Activated CD8-positive, alpha-beta memory T cell treated with anti-CD3 and anti-CD28 coated beads, Interleukin-2, amount 50 U/mL, for 1 hour (primary cell): ENCODE results near the gene FGF2.
"Not testable (repeated sequence)": the region's sequence is repeated elsewhere in the genome, so short reads cannot be mapped to it uniquely, and the experiment has no call there.

Experiments
- DNase-seq: peaks from one replicate; pipeline ENCODE4 v3.0.0-alpha.2; 2020; ENCODE audit errors: extremely low read depth

The FGF2 gene

DNA sequence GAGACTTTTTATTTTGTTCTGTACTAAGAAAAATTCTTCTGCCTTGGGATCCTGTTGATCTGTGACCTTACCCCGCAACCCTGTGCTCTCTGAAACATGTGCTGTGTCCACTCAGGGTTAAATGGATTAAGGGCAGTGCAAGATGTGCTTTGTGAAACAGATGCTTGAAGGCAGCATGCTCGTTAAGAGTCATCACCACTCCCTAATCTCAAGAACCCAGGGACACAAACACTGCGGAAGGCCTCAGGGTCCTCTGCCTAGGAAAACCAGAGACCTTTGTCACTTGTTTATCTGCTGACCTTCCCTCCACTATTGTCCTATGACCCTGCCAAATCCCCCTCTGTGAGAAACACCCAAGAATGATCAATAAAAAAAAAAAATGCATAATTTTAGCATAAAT, 13.8 kb upstream of the FGF2 start:
- DNase-seq, result not testable (repeated sequence)

DNA sequence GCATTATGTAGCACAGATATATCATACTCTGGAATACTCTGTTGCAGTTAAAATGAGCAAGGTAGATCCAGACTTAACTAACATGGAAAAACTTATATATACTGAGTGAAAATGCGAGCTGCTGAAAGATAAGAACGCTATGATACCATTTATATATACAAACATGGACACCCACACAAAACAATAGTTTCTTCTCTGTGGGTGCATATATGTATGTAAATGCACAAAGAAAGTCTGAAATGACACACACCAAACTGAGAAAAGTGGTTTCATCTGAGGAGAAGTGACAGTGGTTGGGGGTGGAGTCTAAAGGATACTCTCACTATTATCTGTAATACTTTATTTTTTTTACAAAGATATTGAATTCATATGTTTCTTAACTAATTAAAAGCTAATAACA, 12.2 kb upstream of the FGF2 start:
- no peak for DNase-seq

DNA sequence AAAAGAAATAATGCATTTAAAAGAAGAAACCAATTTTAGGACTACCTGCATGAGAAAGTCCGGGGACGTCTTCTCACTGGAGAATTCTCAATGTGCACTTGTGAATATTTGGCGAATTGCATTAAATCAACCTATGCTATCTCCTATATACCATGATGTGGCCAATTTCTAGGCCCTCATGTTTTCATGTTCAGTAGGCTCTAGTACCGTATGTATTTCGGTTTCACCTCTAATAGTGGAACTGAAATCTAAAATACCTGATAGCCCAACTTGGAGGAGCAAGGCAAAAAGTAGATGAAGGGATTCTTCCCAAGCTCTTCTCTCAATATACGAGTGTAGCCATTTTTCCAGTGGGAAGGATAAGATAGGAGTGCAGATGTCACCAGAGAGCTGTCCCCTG, 11.4 kb upstream of the FGF2 start:
- no peak for DNase-seq

DNA sequence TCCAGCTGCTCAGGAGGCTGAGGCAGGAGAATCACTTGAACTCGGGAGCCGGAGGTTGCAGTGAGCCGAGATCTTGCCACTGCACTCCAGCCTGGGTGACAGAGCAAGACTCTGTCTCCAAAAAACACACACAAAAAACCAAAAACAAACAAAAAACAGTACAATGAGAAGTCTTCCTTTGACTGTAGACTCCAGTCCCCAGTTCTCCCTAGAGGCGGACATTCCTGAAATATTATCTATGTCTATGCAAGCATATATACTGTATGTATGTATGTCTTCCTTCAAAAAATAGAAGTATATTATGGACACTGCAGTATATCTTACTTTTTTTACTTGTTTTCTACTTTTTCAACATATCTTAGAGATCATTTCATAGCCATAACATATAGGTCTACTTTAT, 10.2 kb upstream of the FGF2 start:
- DNase-seq, result no peak

DNA sequence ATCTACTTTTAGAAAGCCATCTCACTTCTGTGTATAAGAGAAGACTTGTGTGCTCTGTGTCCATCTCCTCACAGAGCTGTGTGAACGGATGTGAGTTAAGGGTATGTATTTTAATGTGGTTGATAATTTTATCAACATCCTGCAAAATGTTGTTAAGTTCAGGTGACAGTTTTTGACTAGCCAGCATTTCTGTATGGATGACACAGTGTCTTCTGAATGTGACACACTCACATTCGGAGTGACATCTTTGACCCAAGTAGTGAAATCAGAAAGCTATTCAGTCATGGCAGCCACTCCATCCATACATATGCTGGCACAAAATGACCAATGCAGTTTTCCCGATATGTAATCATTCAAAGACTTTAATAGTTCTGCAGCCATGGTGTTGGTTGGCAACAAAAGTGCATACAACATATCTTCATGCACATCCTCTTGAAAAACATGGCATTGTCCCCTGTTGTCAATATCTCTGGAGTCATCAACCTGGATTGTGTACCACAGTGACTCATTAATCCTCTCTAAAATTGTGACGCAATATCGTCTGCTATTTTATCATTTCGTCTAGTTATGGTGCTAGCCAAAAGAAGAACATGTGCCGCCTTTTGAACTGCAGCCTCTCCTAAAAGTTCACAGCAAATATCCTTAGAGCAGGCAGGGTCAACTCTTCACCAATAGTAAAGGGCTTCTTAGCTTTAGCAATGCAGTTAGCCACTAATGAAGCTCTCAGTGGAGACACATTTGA, 6.8 kb upstream of the FGF2 start:
- DNase-seq, result no peak

DNA sequence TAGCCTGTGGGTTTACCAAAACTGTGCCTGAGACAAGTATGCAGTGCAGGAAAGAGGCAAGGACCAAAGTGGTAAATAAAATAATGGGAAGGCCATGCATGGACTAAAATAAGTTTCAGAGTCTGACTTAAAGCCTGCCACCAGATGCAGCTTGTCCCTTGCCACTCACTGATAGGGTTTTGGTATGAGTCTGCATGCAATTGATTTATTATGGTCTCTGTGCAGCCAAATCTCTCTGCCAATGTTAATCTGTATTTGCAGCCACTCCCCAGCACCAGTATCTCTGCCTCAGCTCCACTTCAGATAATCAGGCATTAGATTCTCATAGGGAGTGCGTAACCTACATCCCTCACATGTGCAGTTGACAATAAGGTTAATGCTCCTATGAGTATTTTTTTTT, 5.5 kb upstream of the FGF2 start:
- no peak for DNase-seq

DNA sequence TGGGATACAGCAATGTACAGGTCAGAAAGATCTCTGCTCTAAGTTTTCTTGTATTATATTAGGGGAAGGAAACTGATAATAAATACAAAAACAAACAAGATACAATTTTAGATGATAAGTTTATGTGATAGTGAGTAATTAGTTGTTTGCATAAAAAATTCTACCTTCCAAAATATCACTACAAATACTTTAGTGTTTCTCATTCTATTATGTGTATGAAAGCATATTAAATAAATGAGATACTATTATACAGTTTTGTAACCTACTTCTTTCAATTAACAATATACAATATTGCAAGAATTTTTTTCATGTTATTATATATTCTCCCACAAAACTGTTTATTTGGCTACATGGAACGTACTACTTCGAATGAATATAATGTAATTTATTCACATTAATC, 4.2 kb upstream of the FGF2 start:
- DNase-seq, result no peak

DNA sequence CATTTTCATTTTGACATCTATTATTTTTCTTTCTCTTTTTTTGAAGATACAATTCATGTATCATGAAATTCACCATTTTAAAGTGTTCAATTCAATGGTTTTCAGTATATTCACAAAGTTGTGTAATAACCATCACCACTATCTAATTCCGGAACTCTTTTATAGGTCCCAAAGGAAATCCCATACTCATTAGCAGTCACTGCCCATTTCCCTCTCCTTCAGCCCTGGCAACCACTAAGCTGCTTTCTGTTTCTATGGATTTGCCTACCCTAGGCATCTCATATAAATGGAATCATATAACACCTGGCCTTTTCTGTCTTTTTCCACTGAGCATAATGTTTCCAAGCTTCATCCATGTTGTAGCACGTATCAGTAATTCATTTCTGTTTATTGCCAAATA, 3.2 kb upstream of the FGF2 start:
- DNase-seq, result no peak

DNA sequence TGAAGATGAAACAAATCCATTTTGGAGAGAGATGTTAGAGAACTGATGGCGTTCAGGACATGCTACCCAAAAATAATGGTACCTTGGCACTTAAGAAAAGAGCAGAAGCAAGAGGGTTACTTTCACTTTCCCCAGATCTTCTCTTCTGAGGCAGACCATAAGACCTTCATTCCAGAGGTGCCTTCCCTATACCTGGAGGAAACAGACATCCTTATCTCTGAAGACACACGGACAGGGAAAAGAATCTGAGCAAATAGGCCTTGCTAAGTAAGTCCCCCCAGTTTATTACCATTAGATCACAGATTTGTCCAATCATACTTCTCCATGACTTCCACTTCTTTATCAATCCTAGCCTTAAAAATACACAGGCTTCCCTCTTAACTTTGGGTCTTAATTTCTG, 2.0 kb upstream of the FGF2 start:
- no peak for DNase-seq

DNA sequence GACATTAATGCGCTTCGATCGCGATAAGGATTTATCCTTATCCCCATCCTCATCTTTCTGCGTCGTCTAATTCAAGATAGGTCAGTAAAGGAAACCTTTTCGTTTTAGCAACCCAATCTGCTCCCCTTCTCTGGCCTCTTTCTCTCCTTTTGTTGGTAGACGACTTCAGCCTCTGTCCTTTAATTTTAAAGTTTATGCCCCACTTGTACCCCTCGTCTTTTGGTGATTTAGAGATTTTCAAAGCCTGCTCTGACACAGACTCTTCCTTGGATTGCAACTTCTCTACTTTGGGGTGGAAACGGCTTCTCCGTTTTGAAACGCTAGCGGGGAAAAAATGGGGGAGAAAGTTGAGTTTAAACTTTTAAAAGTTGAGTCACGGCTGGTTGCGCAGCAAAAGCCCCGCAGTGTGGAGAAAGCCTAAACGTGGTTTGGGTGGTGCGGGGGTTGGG, 528 bp upstream of the FGF2 start:
- no peak for DNase-seq

DNA sequence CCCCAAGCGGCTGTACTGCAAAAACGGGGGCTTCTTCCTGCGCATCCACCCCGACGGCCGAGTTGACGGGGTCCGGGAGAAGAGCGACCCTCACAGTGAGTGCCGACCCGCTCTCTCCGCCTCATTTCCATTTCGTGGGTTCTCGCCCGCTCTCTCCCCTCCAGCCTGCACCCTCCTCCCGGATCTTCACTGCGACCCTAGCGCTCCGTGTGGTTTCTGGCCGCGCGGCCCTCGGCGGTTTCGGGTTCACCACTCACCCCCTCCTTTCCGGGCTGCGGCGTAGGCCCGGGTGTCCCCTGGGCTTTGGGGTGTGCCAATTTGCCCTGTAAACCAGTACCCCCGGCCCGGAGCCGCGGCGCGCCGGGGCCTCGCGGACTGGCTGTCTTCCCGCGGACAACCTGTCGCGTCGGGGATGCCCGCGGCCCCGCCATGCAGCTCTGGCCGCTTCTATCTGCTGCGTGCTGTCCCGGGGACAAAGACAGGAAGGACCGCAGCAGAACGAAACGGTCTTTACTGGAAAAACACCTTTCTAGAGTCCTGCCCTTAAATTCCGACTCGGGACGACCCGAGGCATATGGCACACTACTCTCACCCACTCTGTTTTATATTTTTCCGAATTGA, 737 bp downstream of the FGF2 start:
- no peak for DNase-seq

DNA sequence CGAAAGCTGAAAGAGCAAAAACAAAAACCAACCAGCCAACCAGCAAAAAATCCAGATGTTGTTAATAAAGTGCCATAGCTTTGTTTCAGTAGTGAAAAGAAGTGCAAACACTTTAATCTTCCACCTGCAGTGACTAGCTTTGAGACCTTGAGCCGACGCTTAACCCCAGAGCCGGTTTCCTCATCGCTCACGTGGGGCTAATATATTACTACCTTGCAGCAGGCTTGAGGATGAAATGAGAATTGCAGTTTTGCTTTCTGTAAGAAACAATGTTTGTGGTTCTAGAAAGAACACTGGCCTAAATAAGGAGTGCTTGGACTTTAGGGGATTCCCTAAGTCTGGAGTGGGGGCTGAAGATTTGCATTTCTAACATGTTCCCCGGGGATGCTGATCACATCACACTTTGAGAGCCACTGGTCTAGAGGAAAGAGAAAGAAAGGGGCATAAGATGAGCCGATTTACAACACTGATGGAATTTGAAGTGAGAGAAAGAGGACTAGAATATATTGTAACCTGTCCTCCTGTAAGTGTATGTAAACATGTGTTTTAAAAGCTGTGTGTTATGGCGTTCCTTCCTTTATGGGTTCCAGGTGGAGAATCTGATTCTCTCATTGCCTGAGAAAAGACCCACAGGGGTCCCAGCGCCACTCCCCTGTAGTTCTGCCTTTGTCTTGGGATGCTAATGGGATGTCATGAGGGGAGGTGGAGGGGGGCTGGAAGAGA, 1.4 kb downstream of the FGF2 start:
- no peak for DNase-seq

DNA sequence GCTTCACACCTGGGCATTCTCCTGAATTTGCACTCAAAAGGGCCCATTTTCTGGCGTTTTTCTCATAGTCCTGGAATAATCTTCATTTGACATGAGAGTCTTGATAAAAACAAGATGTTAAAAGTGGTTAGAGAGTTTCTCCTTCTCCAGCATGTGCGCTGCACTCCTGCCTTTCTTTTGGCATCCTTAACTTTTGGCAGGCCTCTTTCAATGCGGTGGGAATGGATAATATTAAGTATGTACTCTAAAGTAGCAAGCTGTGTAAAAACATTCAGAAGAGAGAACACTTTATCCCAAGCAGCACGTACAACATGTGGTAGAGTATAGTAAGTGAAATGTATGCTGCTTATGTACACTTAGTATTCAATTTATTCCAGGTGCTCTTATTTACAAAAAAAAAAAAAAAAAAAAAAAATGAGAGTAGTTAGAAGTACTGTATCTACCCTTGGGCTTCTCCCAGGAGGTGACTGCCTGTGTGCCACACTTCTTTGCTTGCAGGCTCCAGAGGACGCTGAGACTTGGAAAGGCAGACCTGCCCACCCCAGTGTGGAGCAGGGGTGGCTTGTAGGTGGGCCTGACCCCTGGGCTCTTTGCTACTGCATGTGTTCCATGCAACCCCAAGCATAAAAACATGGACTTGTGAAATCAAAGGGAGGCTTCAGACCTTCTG, 3.9 kb downstream of the FGF2 start:
- no peak for DNase-seq

DNA sequence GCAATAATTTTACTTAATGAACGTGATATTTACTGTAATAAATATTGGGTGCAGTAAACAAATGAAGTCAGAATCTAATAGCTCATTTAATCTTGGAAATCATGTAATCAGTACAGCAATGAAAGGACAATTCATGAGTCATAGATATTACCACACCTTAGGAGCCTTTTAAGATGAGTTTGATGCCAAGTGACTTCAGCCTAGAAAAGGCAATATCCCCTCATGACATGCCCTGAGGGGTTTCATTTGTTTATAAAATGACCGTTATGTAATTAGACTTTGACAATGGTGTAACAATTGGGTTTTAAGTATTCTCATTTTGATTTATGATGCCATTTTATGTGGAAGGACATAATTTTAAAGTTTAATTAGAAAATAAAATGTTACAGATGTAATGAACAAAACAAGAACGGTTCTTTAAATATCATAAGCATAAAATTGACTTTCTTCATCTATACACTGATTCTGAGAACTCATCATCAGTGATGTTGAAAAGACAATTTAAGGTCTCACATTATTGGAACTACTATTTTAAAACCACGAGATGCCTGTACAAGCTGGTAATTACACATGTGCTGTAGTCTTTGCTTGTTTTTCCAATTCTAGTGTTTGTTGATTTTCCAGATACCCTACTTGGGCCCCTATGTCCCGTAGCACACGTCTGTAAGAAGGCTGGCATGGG, 5.0 kb downstream of the FGF2 start:
- DNase-seq, result no peak

DNA sequence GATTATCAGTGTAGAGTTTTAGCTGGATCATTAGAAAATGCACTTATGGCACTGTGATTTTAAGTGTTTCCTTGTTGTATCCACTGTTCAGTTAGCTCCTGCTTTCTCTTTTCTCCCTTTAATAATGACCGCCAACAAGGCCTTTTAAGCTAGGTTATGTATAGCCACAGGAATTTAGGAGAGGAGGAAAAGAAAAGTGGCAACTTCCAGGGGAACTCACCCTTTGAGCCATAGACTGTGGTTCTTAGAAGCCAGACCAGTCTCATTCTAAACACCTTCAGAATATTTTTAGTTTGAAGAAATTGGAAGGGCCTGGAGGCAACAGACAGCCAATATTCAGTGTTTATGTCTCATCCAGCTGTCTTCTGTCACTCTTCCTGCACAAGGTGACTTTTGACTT, 6.1 kb downstream of the FGF2 start:
- no peak for DNase-seq

DNA sequence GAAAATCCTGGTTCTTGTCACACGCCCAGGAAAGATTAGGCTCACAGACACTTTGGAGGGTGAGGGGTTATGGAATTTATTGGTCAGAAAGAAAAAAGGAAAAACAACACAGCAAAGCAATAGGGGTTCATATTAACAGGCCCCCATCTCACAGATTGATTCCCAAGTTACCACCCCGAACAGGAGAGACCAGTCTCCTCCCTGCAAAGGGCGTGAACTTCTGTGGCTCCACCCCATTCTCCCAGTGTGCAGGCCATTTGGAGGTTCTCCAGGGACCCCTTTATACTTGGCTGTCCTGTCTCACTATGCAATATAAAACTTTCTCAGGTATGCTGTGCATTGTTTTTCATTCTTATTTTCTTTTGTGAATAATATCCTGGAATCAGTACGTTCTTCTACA, 7.4 kb downstream of the FGF2 start:
- no peak for DNase-seq

DNA sequence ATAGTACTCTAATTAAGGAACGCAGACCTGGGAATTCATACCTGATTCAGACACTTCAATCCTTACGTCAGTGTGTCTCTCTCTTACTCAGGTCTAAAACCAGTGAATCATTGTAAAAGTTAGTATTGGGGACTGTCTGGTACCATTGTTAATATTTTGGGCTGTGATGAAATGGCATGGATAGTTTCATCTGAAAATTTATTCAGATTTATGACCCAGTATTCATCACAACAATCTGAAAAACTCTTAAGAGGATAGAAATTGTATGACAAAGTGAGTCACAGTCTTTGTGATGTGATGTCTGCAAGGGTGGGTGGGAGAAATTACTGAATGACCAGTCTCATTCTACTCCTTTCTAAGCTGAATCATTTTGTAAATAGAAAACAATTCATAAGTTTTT, 10.3 kb downstream of the FGF2 start:
- DNase-seq, result no peak

DNA sequence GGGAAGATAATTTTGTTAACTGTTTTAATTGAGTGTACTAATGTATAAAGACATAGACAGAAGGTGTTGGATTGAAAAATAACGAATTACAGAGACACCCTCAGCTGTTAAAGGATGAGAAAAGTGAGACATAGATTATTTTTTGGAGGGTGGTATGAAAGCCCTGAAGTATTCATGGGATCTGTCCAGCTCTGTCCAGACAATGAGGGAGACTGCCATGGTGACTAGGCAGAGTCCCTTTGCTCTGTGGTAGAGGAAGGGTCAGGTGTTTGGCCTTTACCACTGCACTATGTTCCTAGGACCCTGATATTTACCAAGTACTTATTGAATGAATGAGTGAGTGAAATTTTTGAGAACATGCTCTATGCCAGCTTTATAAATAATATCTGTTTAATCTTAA, 11.4 kb downstream of the FGF2 start:
- no peak for DNase-seq

DNA sequence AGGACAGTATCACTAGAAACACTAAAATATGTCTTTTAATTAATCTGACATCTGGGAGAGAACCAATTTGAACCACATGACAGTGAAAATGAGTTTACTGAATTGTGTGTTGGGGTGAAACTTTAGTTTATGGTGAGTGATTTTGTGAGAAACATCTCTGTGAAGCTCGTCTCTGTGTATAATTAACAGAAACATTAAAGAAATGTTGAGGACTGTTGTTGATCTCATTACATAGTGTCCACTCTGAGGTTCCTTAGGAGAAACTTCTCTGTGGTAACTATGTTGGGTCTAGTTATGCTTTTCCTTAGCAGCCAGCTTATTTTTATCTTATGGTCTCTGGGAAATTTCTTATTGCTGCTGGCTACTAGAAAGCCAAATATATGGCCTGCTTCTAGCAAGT, 15.8 kb downstream of the FGF2 start:
- no peak for DNase-seq

DNA sequence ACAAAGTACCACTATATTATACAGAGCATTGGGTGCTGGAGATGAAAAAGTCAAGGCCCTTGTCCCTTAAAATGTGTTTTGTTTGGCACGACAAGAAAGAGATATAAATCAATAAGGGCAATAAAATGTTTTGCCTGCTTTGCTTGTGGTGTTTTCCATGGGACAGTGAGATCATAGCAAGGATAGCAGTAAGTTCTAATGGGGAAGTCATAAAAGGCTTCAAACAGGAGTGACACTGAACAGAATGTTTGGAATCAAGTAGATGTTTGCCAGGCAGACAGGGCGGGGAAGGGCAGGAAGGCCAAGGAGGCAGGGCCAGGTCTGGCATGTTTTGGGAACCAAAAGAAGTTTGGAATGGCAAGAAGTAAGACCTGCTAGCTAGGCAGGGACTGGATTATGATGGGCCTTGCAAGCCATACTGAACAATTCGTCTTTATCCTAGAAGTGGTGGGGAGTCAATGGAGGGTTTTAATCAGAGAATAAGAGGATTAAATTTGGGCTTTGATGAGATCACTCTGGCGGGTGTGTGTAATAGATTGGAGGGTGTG, 16.4 kb downstream of the FGF2 start:
- no peak for DNase-seq

DNA sequence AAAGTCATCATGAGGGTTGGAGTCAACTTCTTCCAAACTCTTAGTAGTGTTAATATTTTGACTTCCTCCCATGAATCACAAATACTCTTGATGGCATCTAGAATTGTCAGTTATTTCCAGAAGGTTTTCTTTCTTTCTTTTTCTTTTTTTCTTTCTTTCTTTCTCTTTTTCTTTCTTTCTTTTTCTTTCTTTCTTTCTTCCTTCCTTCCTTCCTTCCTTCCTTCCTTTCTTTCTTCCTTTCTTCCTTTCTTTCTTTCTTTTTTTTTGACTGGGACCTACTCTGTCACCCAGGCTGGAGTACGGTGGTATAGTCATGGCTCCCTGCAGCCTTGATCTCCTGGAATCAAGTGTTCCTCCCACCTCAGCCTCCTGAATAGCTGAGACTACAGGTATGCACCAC, 17.8 kb downstream of the FGF2 start:
- DNase-seq, result not testable (repeated sequence)

DNA sequence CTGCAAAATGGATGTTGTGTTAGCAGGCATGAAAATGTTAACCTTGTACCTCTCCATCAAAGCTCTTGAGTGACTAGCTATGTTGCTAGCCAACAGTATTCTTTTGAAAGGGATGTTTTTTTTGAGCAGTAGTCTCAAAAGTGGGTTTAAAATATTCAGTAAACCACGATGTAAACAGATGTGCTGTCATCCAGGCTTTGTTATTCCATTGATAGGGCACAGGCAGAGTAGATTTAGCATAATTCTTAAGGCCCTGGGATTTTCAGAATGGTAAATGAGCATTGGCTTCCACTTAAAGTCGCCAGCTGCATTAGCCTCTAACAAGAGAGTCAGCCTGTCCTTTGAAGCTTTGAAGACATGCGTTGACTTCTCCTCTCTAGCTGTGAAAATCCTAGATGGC, 18.4 kb downstream of the FGF2 start:
- no peak for DNase-seq
